ENCODE data around the gene SRPX2.

DNA sequence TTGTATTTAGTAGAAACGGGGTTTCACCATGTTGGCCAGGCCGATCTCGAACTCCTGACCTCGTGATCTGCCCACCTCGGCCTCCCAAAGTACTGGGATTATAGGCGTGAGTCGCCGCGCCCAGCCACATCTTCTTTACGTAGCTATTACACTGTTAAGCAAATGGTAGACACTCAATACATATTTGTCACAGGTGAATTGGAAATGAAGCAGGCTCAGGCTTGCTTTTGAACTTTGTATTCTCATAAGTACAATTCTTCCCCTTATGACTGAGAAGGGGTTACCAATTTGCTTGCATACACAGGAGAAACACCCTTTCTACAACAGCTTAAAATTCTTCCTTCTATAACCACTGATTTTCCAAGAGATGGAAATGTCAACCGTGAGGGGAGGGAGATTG lies 787 bp upstream of the SRPX2 start:
- no peak for TF ChIP-seq EZH2phosphoT487 (conservative IDR thresholded peaks at IDR 0.05; ENCODE audit: low read length)
- TF ChIP-seq CTCF (IDR thresholded peaks at IDR 0.05; ENCODE audit: insufficient read depth, low read length, poor library complexity, severe bottlenecking): no peak
